IMR-90 (cell line): ENCODE data around the gene RAPGEFL1. TPM values are rescaled to one million over a fixed set of nuclear protein-coding genes. Genes with fewer than 3 reads are reported as not detected.

Experiments used
- ATAC-seq: fragments of 200-7000 bp; cut with Tn5 transposase; 2 replicates; pipeline ENCODE4 v1.9.1; 2020; ENCODE audit warnings: low read depth, mild to moderate bottlenecking, moderate library complexity
- BruUV-seq: library from RNA; stranded (reverse); fragments of 400-500 nt; replicated peaks from 2 replicates; lab custom pipeline; 2021; lab: Mats Ljungman, UMichigan
- CTCF ChIA-PET: fragments of 300-600 bp; formaldehyde crosslinking; extraction: SDS; loops from one replicate; lab custom pipeline; 2021; ENCODE audit warnings: antibody characterized with exemption; lab: Yijun Ruan, JAX
- POLR2A ChIA-PET: fragments of 300-600 bp; sonication (Branson Sonifier 250); formaldehyde crosslinking; loops from one replicate; lab custom pipeline; 2022; ENCODE audit warnings: antibody characterized with exemption; ENCODE audit not compliant: unreplicated experiment; lab: Charles Lee
- DNase-seq: peaks from one replicate; pipeline ENCODE4 v3.0.0; 2013
- H2AFZ ChIP-seq: replicated peaks from 2 replicates; pipeline ENCODE3; 2013; ENCODE audit warnings: low read length, mild to moderate bottlenecking; ENCODE audit not compliant: poor library complexity
- H2AK5ac ChIP-seq: 2 replicates; pipeline ENCODE4 v1.6.1; 2013; ENCODE audit warnings: low read depth, low read length, inconsistent platforms
- H2AK9ac ChIP-seq: replicated peaks from 2 replicates; pipeline ENCODE3; 2013; ENCODE audit warnings: mild to moderate bottlenecking, low read depth, low read length, moderate library complexity; ENCODE audit not compliant: poor library complexity
- H2BK120ac ChIP-seq: 2 replicates; pipeline ENCODE4 v1.6.1; 2013; ENCODE audit warnings: low read depth, low read length, inconsistent platforms
- H2BK15ac ChIP-seq: 3 replicates; pipeline ENCODE4 v1.6.1; 2013; ENCODE audit warnings: low read depth, low read length, inconsistent platforms
- H2BK20ac ChIP-seq: 2 replicates; pipeline ENCODE4 v1.6.1; 2013; ENCODE audit warnings: low read depth, mild to moderate bottlenecking, inconsistent platforms, low read length, moderate library complexity
- H2BK5ac ChIP-seq: 2 replicates; pipeline ENCODE4 v1.6.1; 2013; ENCODE audit warnings: mild to moderate bottlenecking, low read depth, low read length, inconsistent platforms; ENCODE audit not compliant: poor library complexity, severe bottlenecking
- H3K14ac ChIP-seq: replicated peaks from 2 replicates; pipeline ENCODE4 v1.6.1; 2013; ENCODE audit warnings: low read depth, low read length, inconsistent platforms
- H3K18ac ChIP-seq: 2 replicates; pipeline ENCODE4 v1.6.1; 2013; ENCODE audit warnings: low read depth, low read length, control low read depth
- H3K23ac ChIP-seq: 2 replicates; pipeline ENCODE4 v1.6.1; 2013; ENCODE audit warnings: low read depth, low read length, inconsistent platforms
- H3K27ac ChIP-seq: 2 replicates; pipeline ENCODE4 v1.5.1; 2013; ENCODE audit warnings: mild to moderate bottlenecking, control low read depth, low read length; ENCODE audit not compliant: insufficient read depth
- H3K27me3 ChIP-seq: 2 replicates; pipeline ENCODE4 v1.6.1; 2013; ENCODE audit warnings: low read length; ENCODE audit not compliant: control insufficient read depth, insufficient read depth
- H3K36me3 ChIP-seq: 2 replicates; pipeline ENCODE4 v1.6.1; 2013; ENCODE audit warnings: low read length, mixed read lengths; ENCODE audit not compliant: control insufficient read depth, insufficient read depth
- H3K4ac ChIP-seq: 2 replicates; pipeline ENCODE4 v1.6.1; 2013; ENCODE audit warnings: low read depth, low read length, inconsistent platforms
- H3K4me1 ChIP-seq: 2 replicates; pipeline ENCODE4 v1.6.1; 2013; ENCODE audit warnings: low read length, mixed read lengths; ENCODE audit not compliant: control insufficient read depth, insufficient read depth
- H3K4me2 ChIP-seq: 2 replicates; pipeline ENCODE4 v1.6.1; 2013; ENCODE audit warnings: low read depth, mild to moderate bottlenecking, control low read depth, low read length, moderate library complexity
- H3K4me3 ChIP-seq: 2 replicates; pipeline ENCODE4 v1.5.1; 2013; ENCODE audit warnings: low read depth, mild to moderate bottlenecking, control low read depth, low read length, moderate library complexity; ENCODE audit not compliant: insufficient read depth
- H3K56ac ChIP-seq: 2 replicates; pipeline ENCODE4 v1.6.1; 2013; ENCODE audit warnings: low read length, inconsistent platforms; ENCODE audit not compliant: insufficient read depth; ENCODE audit errors: extremely low read depth
- H3K79me1 ChIP-seq, 2 experiments: 2 replicates each; pipeline ENCODE4 v1.6.1; 2013; ENCODE audit warnings: low read length in 2 of 2, inconsistent platforms in 1 of 2, low read depth in 1 of 2
- H3K9ac ChIP-seq: 2 replicates; pipeline ENCODE4 v1.6.1; 2013; ENCODE audit warnings: low read depth, low read length, control low read depth
- H3K9me1 ChIP-seq: 2 replicates; pipeline ENCODE4 v1.6.1; 2013; ENCODE audit warnings: low read length, inconsistent platforms; ENCODE audit not compliant: insufficient read depth
- H3K9me3 ChIP-seq: 2 replicates; pipeline ENCODE4 v1.6.1; 2013; ENCODE audit warnings: low read length; ENCODE audit not compliant: control insufficient read depth, insufficient read depth
- H4K20me1 ChIP-seq: 2 replicates; pipeline ENCODE4 v1.6.1; 2013; ENCODE audit warnings: low read length, inconsistent platforms; ENCODE audit not compliant: insufficient read depth
- H4K5ac ChIP-seq: 2 replicates; pipeline ENCODE4 v1.6.1; 2013; ENCODE audit warnings: mild to moderate bottlenecking, low read depth, low read length, control low read depth
- H4K8ac ChIP-seq, 2 experiments: 2 replicates each; pipeline ENCODE4 v1.6.1; 2013; ENCODE audit warnings: low read depth in 2 of 2, low read length in 2 of 2, control low read depth in 1 of 2, inconsistent platforms in 1 of 2
- H4K91ac ChIP-seq: 2 replicates; pipeline ENCODE4 v1.6.1; 2013; ENCODE audit warnings: low read depth, low read length, inconsistent platforms; ENCODE audit not compliant: insufficient read depth
- ELK1 ChIP-seq: fragments of 150-350 bp; IDR thresholded peaks from 2 replicates; pipeline ENCODE4 v1.6.1; 2016; ENCODE audit warnings: low read depth, mild to moderate bottlenecking, low read length, moderate library complexity, borderline replicate concordance
- WGBS, 2 experiments: methylation state at CpG; one replicate each; pipeline versions ENCODE4 v1.1.5 to v1.1.7; 2013; ENCODE audit warnings: missing lambda C conversion rate in 2 of 2; ENCODE audit not compliant: insufficient read length in 1 of 2; ENCODE audit errors: extremely low coverage in 2 of 2; 5-methylcytosine and 5-hydroxymethylcytosine counted together
- dilution Hi-C: fragments of 300-500 bp; cut with HindIII; formaldehyde crosslinking; loops from one replicate; pipeline ENCODE4 v1.14.3; 2018; ENCODE audit warnings: low sequenced_read_pairs; ENCODE audit not compliant: unreplicated experiment
- in situ Hi-C: fragments of 300-500 bp; cut with MboI; formaldehyde crosslinking; loops from 3 replicates; pipeline ENCODE4 v1.14.3; 2019; ENCODE audit warnings: low sequenced_read_pairs, inconsistent platforms, mixed read lengths
- intact Hi-C: fragments of 100-400 bp; cut with micrococcal nuclease; formaldehyde crosslinking; loops from 2 replicates; pipeline ENCODE4 v1.10.0; 2022
- polyA plus RNA-seq, 3 experiments: library from polyadenylated mRNA; depleted of rRNA; stranded (reverse); fragments of >200 nt; gene quantifications; 2 replicates each; pipeline ENCODE4 v1.2.3, GENCODE V29; 2012; ENCODE audit warnings: low replicate concordance in 1 of 3
- total RNA-seq: library from RNA; depleted of rRNA; stranded (reverse); fragments of >200 nt; gene quantifications from 2 replicates; pipeline ENCODE4 v1.2.3, GENCODE V29; 2012

The RAPGEFL1 gene
- total and polyA plus RNA-seq, 2 of the 4 experiments (the other 2 are of a cell fraction): 0.54 to 5.6 TPM

GRCh38 chr17:40181205-40181604 lies 3.9 kb downstream of the RAPGEFL1 start:
- H2BK120ac ChIP-seq: no peak overlapping the region
- no peaks in the 10 kb centered on the region for H3K27me3 ChIP-seq
- H3K4ac ChIP-seq: no peak overlapping the region
- H3K23ac ChIP-seq: no peak overlapping the region
- H3K79me1 ChIP-seq: peaks cover 0 to 10% of the 10 kb centered on the region in 2 experiments; a peak in 1 of 4 replicates
- H4K91ac ChIP-seq: no peak overlapping the region
- no peak overlapping the region for H3K56ac ChIP-seq
- peaks cover 9% of the 10 kb centered on the region; the same call in 1 of the 2 replicates for H3K36me3 ChIP-seq
- no peak overlapping the region for H3K18ac ChIP-seq
- no peak overlapping the region for H2BK15ac ChIP-seq
- no peak overlapping the region for H4K8ac ChIP-seq
- CTCF ChIA-PET: no interaction called here
- intact Hi-C loops: no loop called here
- no TSS peak for BruUV-seq
- POLR2A ChIA-PET: no interaction called here
- H2AFZ ChIP-seq: no peak overlapping the region
- no peak for DNase-seq
- peaks cover 17% of the 10 kb centered on the region for H3K4me1 ChIP-seq
- no peak overlapping the region for H3K4me2 ChIP-seq
- WGBS, 2 experiments: 93% methylated on average over 3 of the region's 8 CpGs; no CpG with 5 or more reads in 1 of the 2 experiments
- in situ Hi-C loops: no loop called here
- no peak overlapping the region for H3K27ac ChIP-seq
- H3K9ac ChIP-seq: no peak overlapping the region
- H4K20me1 ChIP-seq: peaks cover 10% of the 10 kb centered on the region
- ATAC-seq: no peak
- H3K9me1 ChIP-seq: peaks cover 8% of the 10 kb centered on the region; the same call in 1 of the 2 replicates
- TF ChIP-seq ELK1: no peak
- H4K5ac ChIP-seq: no peak overlapping the region
- no peak overlapping the region for H3K4me3 ChIP-seq
- H3K14ac ChIP-seq: no peak overlapping the region
- no peak overlapping the region for H2BK5ac ChIP-seq
- no peak overlapping the region for H2AK5ac ChIP-seq
- no peak overlapping the region for H2BK20ac ChIP-seq
- no peaks in the 10 kb centered on the region for H3K9me3 ChIP-seq
- no peak overlapping the region for H2AK9ac ChIP-seq
- dilution Hi-C loops: no loop called here
